Breast epithelium (tissue), 4 donors: ENCODE results near the gene SLCO4C1. TPM values are rescaled to one million over a fixed set of nuclear protein-coding genes. Genes with fewer than 3 reads are reported as not detected.

Experiments
- DNase-seq, 2 donors: peaks; one replicate each; pipeline ENCODE4 v3.0.0-alpha.2; 2019; ENCODE audit warnings: low spot score in 2 of 2
- H3K27ac ChIP-seq, 2 donors: fragments of 200-600 bp; sonication (generic) in 1 of 2; one replicate each; pipeline ENCODE4 v1.5.1; 2016 to 2019; ENCODE audit warnings: mild to moderate bottlenecking in 1 of 2
- H3K27me3 ChIP-seq, 2 donors: fragments of 200-600 bp; sonication (generic) in 1 of 2; one replicate each; pipeline versions ENCODE4 v1.5.1 to v1.6.0; 2017 to 2019; ENCODE audit warnings: control low read depth in 1 of 2, mild to moderate bottlenecking in 1 of 2
- H3K36me3 ChIP-seq: fragments of 200-600 bp; one replicate; pipeline ENCODE4 v1.5.1; 2019
- H3K4me1 ChIP-seq, 2 donors: fragments of 200-600 bp; sonication (generic); one replicate each; pipeline ENCODE4 v1.5.1; 2016 to 2019; ENCODE audit warnings: control low read depth in 1 of 2
- H3K4me3 ChIP-seq, 3 donors: fragments of 200-600 bp; sonication (generic); 1 replicate in 2 of 3; 2 replicates in 1 of 3; pipeline ENCODE4 v1.5.1; 2016 to 2019; ENCODE audit warnings: mild to moderate bottlenecking in 3 of 3, moderate library complexity in 2 of 3
- H3K9me3 ChIP-seq, 2 donors: fragments of 200-600 bp; sonication (generic) in 1 of 2; one replicate each; pipeline ENCODE4 v1.5.1; 2016 to 2019; ENCODE audit warnings: control low read depth in 1 of 2
- POLR2A ChIP-seq: fragments of 450-650 bp; IDR thresholded peaks from one replicate; pipeline ENCODE4 v1.6.1; 2016; ENCODE audit warnings: antibody characterized with exemption, mild to moderate bottlenecking, moderate library complexity
- POLR2AphosphoS5 ChIP-seq, 3 donors: sonication (generic); formaldehyde crosslinking; IDR thresholded peaks; one replicate each; pipeline ENCODE4 v1.6.1; 2017; ENCODE audit warnings: antibody characterized with exemption in 3 of 3
- intact Hi-C: fragments of 100-400 bp; cut with DNase I; formaldehyde crosslinking; loops from one replicate; pipeline ENCODE4 v1.15.1; 2023; ENCODE audit warnings: low total_unique reads
- total RNA-seq, 3 donors: library from RNA; depleted of rRNA; stranded (reverse); fragments of >200 nt; gene quantifications; one replicate each; pipeline ENCODE4 v1.1.0, GENCODE V29; 2016
- TF ChIP-seq, protein P1 (sequence below), 3 donors: fragments of 450-650 bp; IDR thresholded peaks; one replicate each; pipeline ENCODE4 v1.5.1; 2016 to 2017; ENCODE audit warnings: antibody characterized with exemption in 3 of 3, mild to moderate bottlenecking in 3 of 3, moderate library complexity in 3 of 3

Gene SLCO4C1
- total RNA-seq, 3 donors from 2014 or later, result 0.66 to 0.73 TPM; not detected in 1

- H3K27me3 ChIP-seq, result no peaks in the 10 kb centered on the region
- no peaks in the 10 kb centered on the region for H3K9me3 ChIP-seq
- H3K36me3 ChIP-seq, result no peaks in the 10 kb centered on the region
- no peaks in the 10 kb centered on the region for H3K4me1 ChIP-seq
- no peak for TF ChIP-seq POLR2AphosphoS5 (IDR thresholded peaks at IDR 0.05)
- no peak for TF ChIP-seq POLR2A
- TF ChIP-seq, protein P1, sequence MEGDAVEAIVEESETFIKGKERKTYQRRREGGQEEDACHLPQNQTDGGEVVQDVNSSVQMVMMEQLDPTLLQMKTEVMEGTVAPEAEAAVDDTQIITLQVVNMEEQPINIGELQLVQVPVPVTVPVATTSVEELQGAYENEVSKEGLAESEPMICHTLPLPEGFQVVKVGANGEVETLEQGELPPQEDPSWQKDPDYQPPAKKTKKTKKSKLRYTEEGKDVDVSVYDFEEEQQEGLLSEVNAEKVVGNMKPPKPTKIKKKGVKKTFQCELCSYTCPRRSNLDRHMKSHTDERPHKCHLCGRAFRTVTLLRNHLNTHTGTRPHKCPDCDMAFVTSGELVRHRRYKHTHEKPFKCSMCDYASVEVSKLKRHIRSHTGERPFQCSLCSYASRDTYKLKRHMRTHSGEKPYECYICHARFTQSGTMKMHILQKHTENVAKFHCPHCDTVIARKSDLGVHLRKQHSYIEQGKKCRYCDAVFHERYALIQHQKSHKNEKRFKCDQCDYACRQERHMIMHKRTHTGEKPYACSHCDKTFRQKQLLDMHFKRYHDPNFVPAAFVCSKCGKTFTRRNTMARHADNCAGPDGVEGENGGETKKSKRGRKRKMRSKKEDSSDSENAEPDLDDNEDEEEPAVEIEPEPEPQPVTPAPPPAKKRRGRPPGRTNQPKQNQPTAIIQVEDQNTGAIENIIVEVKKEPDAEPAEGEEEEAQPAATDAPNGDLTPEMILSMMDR (IDR thresholded peaks at IDR 0.05), result no peak
- intact Hi-C loops, result no loop called here
- no peak overlapping the region for H3K4me3 ChIP-seq
- no peak overlapping the region for H3K27ac ChIP-seq
- no peak for DNase-seq
Measured at GRCh38 chr5:102262688-102263087, 33.4 kb downstream of the SLCO4C1 start.

DNA sequence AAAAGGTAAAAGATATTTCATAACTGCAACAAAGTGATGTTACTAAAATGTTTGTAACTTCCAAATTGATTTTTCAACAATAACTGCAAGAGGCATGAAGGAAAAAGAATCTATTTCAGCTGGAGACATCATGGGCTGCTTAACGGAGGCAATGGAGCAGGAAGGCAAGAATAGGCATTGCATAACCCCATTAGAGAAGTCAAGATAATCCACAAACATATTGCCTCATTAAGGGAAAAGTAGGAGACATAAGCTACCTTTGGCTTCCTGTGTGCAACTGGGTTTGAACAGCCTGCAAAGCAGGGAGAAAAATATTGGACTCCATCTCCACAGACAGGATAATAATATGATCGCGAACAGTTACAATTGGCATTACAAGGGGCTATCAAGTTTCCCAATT is 46.7 kb downstream of the SLCO4C1 start:
- H3K27ac ChIP-seq, result no peak overlapping the region
- H3K4me1 ChIP-seq, result no peaks in the 10 kb centered on the region
- no peaks in the 10 kb centered on the region for H3K36me3 ChIP-seq
- no peaks in the 10 kb centered on the region for H3K9me3 ChIP-seq
- H3K27me3 ChIP-seq, result no peaks in the 10 kb centered on the region
- intact Hi-C loops, result no loop called here
- no peak overlapping the region for H3K4me3 ChIP-seq
- no peak for DNase-seq
- no peak for TF ChIP-seq POLR2AphosphoS5 (IDR thresholded peaks at IDR 0.05)
- TF ChIP-seq POLR2A, result no peak
- TF ChIP-seq, protein P1 (IDR thresholded peaks at IDR 0.05), result no peak

DNA sequence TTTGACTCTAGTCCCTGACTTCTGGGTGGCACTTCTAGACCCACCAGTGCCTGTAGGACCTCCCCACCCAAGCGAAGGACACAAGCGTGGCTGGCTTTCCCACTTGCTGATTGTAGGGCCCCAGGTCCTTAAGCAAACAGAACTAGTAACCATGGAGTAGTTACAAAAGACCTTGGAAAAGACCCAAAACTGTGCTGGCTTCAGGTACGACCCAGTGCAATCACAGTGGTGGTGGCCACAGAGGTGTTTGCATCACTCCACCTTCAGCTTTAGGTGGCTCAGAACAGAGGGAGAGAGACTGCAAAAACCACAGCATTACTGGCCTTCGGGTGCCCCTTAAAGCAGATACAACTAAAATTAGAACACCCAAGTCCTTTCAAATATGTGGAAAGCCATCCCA is 52.9 kb downstream of the SLCO4C1 start:
- intact Hi-C loops, result no loop called here

DNA sequence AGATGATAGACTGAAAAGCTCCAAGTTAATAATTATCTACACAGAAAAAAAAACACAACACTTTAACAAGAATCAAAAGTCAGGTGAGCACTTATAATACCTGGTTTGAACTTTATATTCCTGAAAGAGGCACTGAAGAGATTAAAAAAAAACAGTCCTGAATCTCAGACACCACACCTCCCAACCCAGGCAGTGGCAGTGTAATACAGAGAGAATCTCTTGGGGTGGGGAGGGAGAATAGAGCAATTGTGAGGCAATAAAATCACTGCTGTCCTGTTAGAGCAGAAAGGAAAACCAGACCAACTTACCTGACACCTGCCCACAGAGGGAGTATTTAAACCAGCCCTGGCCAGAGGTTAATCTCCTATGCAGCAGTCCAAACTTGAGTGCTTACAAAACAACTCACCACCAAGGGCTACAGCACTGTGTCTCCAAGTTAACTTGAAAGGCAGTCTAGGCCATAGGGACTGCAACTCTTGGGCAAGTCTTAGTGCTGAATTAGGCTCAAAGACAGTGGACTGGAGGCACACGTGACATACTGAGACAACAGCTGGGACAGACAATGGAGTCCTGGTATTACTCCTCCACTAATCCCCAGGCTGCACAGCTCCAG is 54.2 kb downstream of the SLCO4C1 start:
- Histone ChIP-seq H3K9me3 (no peaks in the 10 kb centered on the region), H3K36me3 (no peaks in the 10 kb centered on the region), H3K4me3 (no peak overlapping the region), H3K27ac (no peak overlapping the region), H3K4me1 (no peaks in the 10 kb centered on the region), H3K27me3 (no peaks in the 10 kb centered on the region)
- no peak for TF ChIP-seq POLR2A
- TF ChIP-seq, protein P1 (IDR thresholded peaks at IDR 0.05), result no peak
- TF ChIP-seq POLR2AphosphoS5 (IDR thresholded peaks at IDR 0.05), result no peak
- no peak for DNase-seq
- intact Hi-C loops, result no loop called here

More for the DNA sequence above, 52.9 kb downstream of the SLCO4C1 start:
- Histone ChIP-seq H3K9me3 (no peaks in the 10 kb centered on the region), H3K27me3 (no peaks in the 10 kb centered on the region), H3K36me3 (no peaks in the 10 kb centered on the region), H3K27ac (no peak overlapping the region), H3K4me1 (no peaks in the 10 kb centered on the region), H3K4me3 (no peak overlapping the region)
- DNase-seq, result no peak
- TF ChIP-seq, protein P1 (IDR thresholded peaks at IDR 0.05), result no peak
- TF ChIP-seq POLR2AphosphoS5 (IDR thresholded peaks at IDR 0.05) (no peak), POLR2A (no peak)

DNA sequence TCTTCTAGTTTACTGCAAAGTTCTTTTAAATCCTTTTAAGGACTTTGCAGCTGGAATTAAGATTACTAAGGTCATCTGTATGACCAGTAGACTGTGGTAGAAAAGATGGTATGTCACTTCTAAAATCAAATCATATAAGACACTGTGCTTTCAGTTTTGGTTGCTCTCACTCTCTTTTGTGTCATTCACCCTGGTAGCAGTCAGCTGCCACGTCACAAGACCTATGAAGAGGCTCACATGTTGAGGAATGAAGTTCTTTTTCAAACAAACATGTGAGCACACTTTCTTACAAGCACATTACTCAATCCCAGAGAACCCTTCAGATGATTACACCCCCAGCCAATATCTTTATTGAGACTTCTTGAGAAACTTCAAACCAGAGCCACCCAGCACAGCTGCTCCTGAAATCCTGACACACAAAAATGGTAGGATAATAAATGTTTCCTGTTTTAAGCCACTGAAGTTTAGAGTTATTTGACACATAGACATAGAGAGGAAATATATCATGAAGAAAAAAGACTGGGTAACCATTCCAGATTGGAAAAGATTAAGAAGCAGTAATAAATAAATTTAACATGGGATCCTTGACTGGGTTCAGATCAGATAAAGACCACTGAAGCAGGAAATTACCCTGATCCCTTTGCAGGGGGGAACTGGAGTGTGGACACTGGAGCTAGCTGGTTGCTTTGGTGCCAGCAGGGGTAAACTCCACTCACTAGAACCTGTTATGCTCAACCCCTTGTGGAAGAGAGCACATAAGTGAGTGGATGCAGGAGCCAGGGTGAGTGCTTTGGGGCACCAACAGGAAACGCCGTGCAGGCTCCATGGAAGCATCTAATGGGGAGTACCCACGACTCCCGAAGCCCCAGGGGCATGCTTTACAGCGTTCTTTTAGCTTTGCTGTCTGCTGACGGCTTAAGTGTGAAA is 64.1 kb downstream of the SLCO4C1 start:
- DNase-seq, result no peak
- Histone ChIP-seq H3K4me1 (no peaks in the 10 kb centered on the region), H3K4me3 (no peak overlapping the region), H3K27me3 (no peaks in the 10 kb centered on the region), H3K27ac (no peak overlapping the region), H3K36me3 (no peaks in the 10 kb centered on the region), H3K9me3 (no peaks in the 10 kb centered on the region)
- TF ChIP-seq, protein P1 (IDR thresholded peaks at IDR 0.05), result no peak
- TF ChIP-seq POLR2A, result no peak
- no peak for TF ChIP-seq POLR2AphosphoS5 (IDR thresholded peaks at IDR 0.05)
- intact Hi-C loops, result no loop called here
